Measurements from ENCODE around the gene HTRA3. TPM values are rescaled to one million over a fixed set of nuclear protein-coding genes. Genes with fewer than 3 reads are reported as not detected.

The HTRA3 gene
- total and polyA plus RNA-seq, 2 of the 8 experiments (the other 6 are each of a cell fraction or from before 2014, with no cell fraction given), result 3.2 to 5.8 TPM

GRCh38 chr4:8331575-8331955 is 62.0 kb downstream of the HTRA3 start:
- H4K8ac ChIP-seq (ENCODE audit: extremely low read depth, insufficient read depth, low read length), result no peak overlapping the region
- no peak overlapping the region for H2AK5ac ChIP-seq (ENCODE audit: low read depth, low read length)
- no peak overlapping the region for H2BK20ac ChIP-seq (ENCODE audit: low read length)
- H3K18ac ChIP-seq (ENCODE audit: extremely low read depth, low read length), result no peak overlapping the region
- FAIRE-seq (no peak), DNase-seq (ENCODE audit: low read depth in 1 of 2, low spot score in 2 of 2) (no peak)
- 78% methylated on average over 6 of the region's 6 CpGs; no CpG with 5 or more reads in 1 of the 2 experiments for WGBS, 2 experiments (ENCODE audit: extremely low coverage in 1 of 2, insufficient coverage in 1 of 2, insufficient read length in 1 of 2, insufficient replicate concordance in 2 of 2, low coverage in 1 of 2, low lambda C conversion rate in 2 of 2, missing lambda C conversion rate in 1 of 2)
- no peak overlapping the region for H2BK5ac ChIP-seq (ENCODE audit: low read depth, low read length)
- TF ChIP-seq SAP30 (IDR thresholded peaks at IDR 0.05; ENCODE audit: insufficient read depth, insufficient replicate concordance, low read length), result no peak
- no peak for TF ChIP-seq ZNF274 (IDR thresholded peaks at IDR 0.05; ENCODE audit: borderline replicate concordance, extremely low read depth, low read length)
- no peak for TF ChIP-seq RNF2 (IDR thresholded peaks at IDR 0.05; ENCODE audit: borderline replicate concordance, low read depth, low read length, missing control alignments, poor library complexity, severe bottlenecking)
- TF ChIP-seq TAF7 (optimal IDR thresholded peaks at IDR 0.05; ENCODE audit: borderline replicate concordance, low read depth, low read length), result no peak
- TF ChIP-seq KDM5A (IDR thresholded peaks at IDR 0.05; ENCODE audit: low read length), result no peak
- no peak for TF ChIP-seq NANOG (IDR thresholded peaks at IDR 0.05; ENCODE audit: insufficient read depth, low read depth, low read length, poor library complexity, severe bottlenecking)
- TF ChIP-seq SIN3A (conservative IDR thresholded peaks at IDR 0.05 in 1 of 2, IDR thresholded peaks at IDR 0.05 in 1 of 2; ENCODE audit: low read depth in 1 of 2, low read length in 2 of 2), result no peak
- TF ChIP-seq GABPA (IDR thresholded peaks at IDR 0.05; ENCODE audit: borderline replicate concordance, insufficient read depth, low read length), result no peak
- TF ChIP-seq HDAC2 (IDR thresholded peaks at IDR 0.05; ENCODE audit: borderline replicate concordance in 1 of 2, low read depth in 2 of 2, low read length in 2 of 2), result no peak
- TF ChIP-seq, protein P1, sequence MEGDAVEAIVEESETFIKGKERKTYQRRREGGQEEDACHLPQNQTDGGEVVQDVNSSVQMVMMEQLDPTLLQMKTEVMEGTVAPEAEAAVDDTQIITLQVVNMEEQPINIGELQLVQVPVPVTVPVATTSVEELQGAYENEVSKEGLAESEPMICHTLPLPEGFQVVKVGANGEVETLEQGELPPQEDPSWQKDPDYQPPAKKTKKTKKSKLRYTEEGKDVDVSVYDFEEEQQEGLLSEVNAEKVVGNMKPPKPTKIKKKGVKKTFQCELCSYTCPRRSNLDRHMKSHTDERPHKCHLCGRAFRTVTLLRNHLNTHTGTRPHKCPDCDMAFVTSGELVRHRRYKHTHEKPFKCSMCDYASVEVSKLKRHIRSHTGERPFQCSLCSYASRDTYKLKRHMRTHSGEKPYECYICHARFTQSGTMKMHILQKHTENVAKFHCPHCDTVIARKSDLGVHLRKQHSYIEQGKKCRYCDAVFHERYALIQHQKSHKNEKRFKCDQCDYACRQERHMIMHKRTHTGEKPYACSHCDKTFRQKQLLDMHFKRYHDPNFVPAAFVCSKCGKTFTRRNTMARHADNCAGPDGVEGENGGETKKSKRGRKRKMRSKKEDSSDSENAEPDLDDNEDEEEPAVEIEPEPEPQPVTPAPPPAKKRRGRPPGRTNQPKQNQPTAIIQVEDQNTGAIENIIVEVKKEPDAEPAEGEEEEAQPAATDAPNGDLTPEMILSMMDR (IDR thresholded peaks at IDR 0.05; ENCODE audit: control extremely low read depth in 1 of 3, insufficient read depth in 1 of 3, low read depth in 1 of 3, low read length in 3 of 3), result no peak
- no peak overlapping the region for H4K5ac ChIP-seq (ENCODE audit: insufficient read length, low read depth, low read length)
- H3K36me3 ChIP-seq (ENCODE audit: control insufficient read depth in 2 of 4, insufficient read depth in 4 of 4, low read length in 3 of 4), result no peaks in the 10 kb centered on the region
- no peaks in the 10 kb centered on the region for H4K20me1 ChIP-seq (replicated peaks in 1 of 2; ENCODE audit: control insufficient read depth in 1 of 2, insufficient read depth in 2 of 2, low read length in 2 of 2)
- no peak overlapping the region for H3K9ac ChIP-seq (replicated peaks in 1 of 4; ENCODE audit: extremely low read depth in 1 of 4, low read depth in 3 of 4, low read length in 3 of 4)
- H3K14ac ChIP-seq (ENCODE audit: insufficient read length), result no peak overlapping the region
- no peaks in the 10 kb centered on the region for H3K23me2 ChIP-seq (ENCODE audit: low read depth, low read length)
- ChIA-PET POLR2A (ENCODE audit: partially characterized antibody) (no interaction called here), CTCF (ENCODE audit: partially characterized antibody) (interaction anchor here (1.1 to 2.2 kb wide), 5 partner anchors 8 to 61 kb away, joined by 4 to 12 read pairs (median 4); no protein-coding TSS in a partner anchor)
- H3K9me3 ChIP-seq (ENCODE audit: insufficient read depth in 2 of 2, low read depth in 1 of 2, low read length in 1 of 2), result peaks cover 0 to 4% of the 10 kb centered on the region in 2 experiments; a peak in 1 of 4 replicates
- no peak overlapping the region for H3K4ac ChIP-seq (replicated peaks; ENCODE audit: insufficient read length, low read depth, low read length)
- H3K4me3 ChIP-seq (ENCODE audit: extremely low read depth in 1 of 4, insufficient read depth in 2 of 4, low read depth in 3 of 4, low read length in 4 of 4), result no peak overlapping the region
- H3K27ac ChIP-seq (ENCODE audit: low read depth, low read length), result no peak overlapping the region
- no peak overlapping the region for H2BK120ac ChIP-seq (replicated peaks; ENCODE audit: low read depth, low read length)
- H3K79me1 ChIP-seq (ENCODE audit: low read depth, low read length), result no peaks in the 10 kb centered on the region
- no peak overlapping the region for H3K56ac ChIP-seq (replicated peaks; ENCODE audit: insufficient read length, low read depth, low read length)
- H3K27me3 ChIP-seq (replicated peaks in 1 of 4; ENCODE audit: control insufficient read depth in 3 of 4, extremely low read depth in 1 of 4, insufficient read depth in 3 of 4, low read length in 3 of 4), result no peaks in the 10 kb centered on the region
- H3K79me2 ChIP-seq (ENCODE audit: control insufficient read depth in 1 of 2, insufficient read depth in 2 of 2, low read length in 2 of 2), result no peaks in the 10 kb centered on the region
- H3K4me1 ChIP-seq (replicated peaks in 1 of 4; ENCODE audit: control insufficient read depth in 3 of 4, insufficient read depth in 4 of 4, low read length in 3 of 4), result no peaks in the 10 kb centered on the region
- H3K23ac ChIP-seq (ENCODE audit: insufficient read length), result no peak overlapping the region
- H3K4me2 ChIP-seq (ENCODE audit: insufficient read depth in 1 of 2, low read depth in 2 of 2, low read length in 2 of 2), result no peak overlapping the region
- H2BK12ac ChIP-seq (ENCODE audit: low read depth, low read length), result no peak overlapping the region
- no peak overlapping the region for H2BK15ac ChIP-seq (ENCODE audit: low read length)
- no peak overlapping the region for H4K91ac ChIP-seq (replicated peaks; ENCODE audit: insufficient read length, low read length)
- no peak overlapping the region for H2AFZ ChIP-seq (ENCODE audit: low read length)

Measured in H1 (cell line).